Neuronal stem cell (in vitro differentiated cells): ENCODE results near the gene EDEM1.

Experiments used
- DNase-seq: peaks from one replicate; pipeline ENCODE4 v3.0.0-alpha.2; 2013; ENCODE audit warnings: low spot score
- H2AFZ ChIP-seq: one replicate; pipeline ENCODE4 v1.6.1; 2013; ENCODE audit warnings: mild to moderate bottlenecking, low read length, inconsistent platforms
- H2AK5ac ChIP-seq: 2 replicates; pipeline ENCODE4 v1.6.1; 2013; ENCODE audit warnings: low read depth, mild to moderate bottlenecking, inconsistent platforms, low read length, moderate library complexity, mixed read lengths
- H2BK120ac ChIP-seq: 2 replicates; pipeline ENCODE4 v1.6.1; 2013; ENCODE audit warnings: low read depth, mild to moderate bottlenecking, inconsistent platforms, low read length, moderate library complexity, mixed read lengths
- H2BK12ac ChIP-seq: one replicate; pipeline ENCODE4 v1.6.1; 2013; ENCODE audit warnings: low read length, inconsistent platforms
- H2BK15ac ChIP-seq: 2 replicates; pipeline ENCODE4 v1.6.1; 2013; ENCODE audit warnings: mild to moderate bottlenecking, low read length, inconsistent platforms, mixed read lengths
- H2BK5ac ChIP-seq: one replicate; pipeline ENCODE4 v1.6.1; 2013; ENCODE audit warnings: inconsistent platforms, mild to moderate bottlenecking, low read length, moderate library complexity
- H3K14ac ChIP-seq: one replicate; pipeline ENCODE4 v1.6.1; 2013; ENCODE audit warnings: low read length, inconsistent platforms
- H3K18ac ChIP-seq: 2 replicates; pipeline ENCODE4 v1.6.1; 2013; ENCODE audit warnings: low read length, inconsistent platforms
- H3K23ac ChIP-seq: 2 replicates; pipeline ENCODE4 v1.6.1; 2013; ENCODE audit warnings: low read depth, mild to moderate bottlenecking, mixed read lengths, low read length, inconsistent platforms; ENCODE audit not compliant: poor library complexity
- H3K27ac ChIP-seq: replicated peaks from 3 replicates; pipeline ENCODE4 v1.5.1; 2013; ENCODE audit warnings: low read length, inconsistent platforms
- H3K27me3 ChIP-seq, 3 experiments: 2 replicates each; pipeline ENCODE4 v1.6.1; 2013; ENCODE audit warnings: low read length in 3 of 3, mild to moderate bottlenecking in 2 of 3, inconsistent platforms in 1 of 3, low read depth in 1 of 3, mixed read lengths in 1 of 3, moderate library complexity in 1 of 3; ENCODE audit not compliant: control insufficient read depth in 3 of 3, insufficient read depth in 3 of 3
- H3K36me3 ChIP-seq, 2 donors: replicated peaks in 1 of 2; 2 replicates each; pipeline ENCODE4 v1.6.1; 2013; ENCODE audit warnings: low read length in 2 of 2; ENCODE audit not compliant: control insufficient read depth in 2 of 2, insufficient read depth in 2 of 2
- H3K4ac ChIP-seq: 2 replicates; pipeline ENCODE4 v1.6.1; 2013; ENCODE audit warnings: inconsistent platforms, mild to moderate bottlenecking, low read length, moderate library complexity
- H3K4me1 ChIP-seq, 2 donors: 1 replicate in 1 of 2; 2 replicates in 1 of 2; pipeline ENCODE4 v1.6.1; 2013; ENCODE audit warnings: low read length in 2 of 2, low read depth in 1 of 2; ENCODE audit not compliant: control insufficient read depth in 2 of 2, insufficient read depth in 1 of 2
- H3K4me2 ChIP-seq: one replicate; pipeline ENCODE4 v1.6.1; 2013; ENCODE audit warnings: mild to moderate bottlenecking, low read length, inconsistent platforms; ENCODE audit not compliant: insufficient read depth, poor library complexity, severe bottlenecking
- H3K4me3 ChIP-seq, 2 donors: 2 replicates each; pipeline ENCODE4 v1.5.1; 2013; ENCODE audit warnings: low read length in 2 of 2, mild to moderate bottlenecking in 2 of 2, inconsistent platforms in 1 of 2, moderate library complexity in 1 of 2
- H3K79me1 ChIP-seq: one replicate; pipeline ENCODE4 v1.6.1; 2013; ENCODE audit warnings: low read depth, mild to moderate bottlenecking, inconsistent platforms, low read length, moderate library complexity
- H3K9ac ChIP-seq: one replicate; pipeline ENCODE4 v1.6.1; 2013; ENCODE audit warnings: mild to moderate bottlenecking, low read depth, low read length, inconsistent platforms; ENCODE audit not compliant: poor library complexity
- H3K9me3 ChIP-seq, 2 donors: replicated peaks in 1 of 2; 2 replicates each; pipeline versions ENCODE3 to v1.6.1; 2013; ENCODE audit warnings: low read length in 2 of 2, mild to moderate bottlenecking in 2 of 2, inconsistent platforms in 1 of 2, low read depth in 1 of 2, mixed read lengths in 1 of 2, moderate library complexity in 1 of 2; ENCODE audit not compliant: control insufficient read depth in 2 of 2, insufficient read depth in 1 of 2
- H4K8ac ChIP-seq: one replicate; pipeline ENCODE4 v1.6.1; 2013; ENCODE audit warnings: low read depth, mild to moderate bottlenecking, inconsistent platforms, low read length, moderate library complexity
- H4K91ac ChIP-seq: one replicate; pipeline ENCODE4 v1.6.1; 2013; ENCODE audit warnings: low read length, low read depth, mild to moderate bottlenecking, inconsistent platforms; ENCODE audit not compliant: poor library complexity
- WGBS, 2 donors: extraction: QIAGEN DNeasy Blood & Tissue Kit; methylation state at CpG; one replicate each; pipeline ENCODE4 v1.1.7; 2013; ENCODE audit warnings: missing lambda C conversion rate in 2 of 2, mixed read lengths in 1 of 2; ENCODE audit not compliant: insufficient read length in 2 of 2, insufficient replicate concordance in 1 of 2; ENCODE audit errors: extremely low coverage in 2 of 2; 5-methylcytosine and 5-hydroxymethylcytosine counted together

EDEM1 gene

GRCh38 chr3:5155241-5155640 lies 32.3 kb upstream of the EDEM1 start:
- Histone ChIP-seq H3K9me3 (no peaks in the 10 kb centered on the region), H2BK12ac (no peak overlapping the region), H3K9ac (no peak overlapping the region), H2BK15ac (no peak overlapping the region), H2BK120ac (no peak overlapping the region), H3K27ac (no peak overlapping the region), H3K4me1 (peaks cover 0 to 5% of the 10 kb centered on the region in 2 donors), H3K27me3 (no peaks in the 10 kb centered on the region), H4K8ac (no peak overlapping the region), H3K23ac (no peak overlapping the region), H4K91ac (no peak overlapping the region), H3K4me2 (no peak overlapping the region), H3K4ac (no peak overlapping the region), H3K14ac (no peak overlapping the region), H2BK5ac (no peak overlapping the region), H2AK5ac (no peak overlapping the region), H3K18ac (no peak overlapping the region), H2AFZ (no peak overlapping the region), H3K79me1 (peaks cover 2% of the 10 kb centered on the region), H3K36me3 (no peaks in the 10 kb centered on the region), H3K4me3 (no peak overlapping the region)
- no peak for DNase-seq

- H3K4me2 ChIP-seq: no peak overlapping the region
- H3K14ac ChIP-seq: no peak overlapping the region
- no peaks in the 10 kb centered on the region for H3K36me3 ChIP-seq
- no peak overlapping the region for H3K18ac ChIP-seq
- H4K91ac ChIP-seq: no peak overlapping the region
- H3K27ac ChIP-seq: no peak overlapping the region
- no peak for DNase-seq
- H3K27me3 ChIP-seq: no peaks in the 10 kb centered on the region
- H3K23ac ChIP-seq: no peak overlapping the region
- H3K79me1 ChIP-seq: no peaks in the 10 kb centered on the region
- H3K9me3 ChIP-seq: no peaks in the 10 kb centered on the region
- no peak overlapping the region for H2AFZ ChIP-seq
- H3K4ac ChIP-seq: no peak overlapping the region
- no peak overlapping the region for H2BK5ac ChIP-seq
- H2BK12ac ChIP-seq: no peak overlapping the region
- no peak overlapping the region for H3K9ac ChIP-seq
- peaks cover 8 to 17% of the 10 kb centered on the region in 2 donors for H3K4me1 ChIP-seq
- no peak overlapping the region for H4K8ac ChIP-seq
- no CpG with 5 or more reads among the region's 3 CpGs for WGBS, 2 donors
- H2BK120ac ChIP-seq: no peak overlapping the region
- no peak overlapping the region for H2AK5ac ChIP-seq
- H3K4me3 ChIP-seq: no peak overlapping the region
- no peak overlapping the region for H2BK15ac ChIP-seq
These were observed 27.2 kb upstream of the EDEM1 start for GRCh38 chr3:5160321-5160720.

DNA sequence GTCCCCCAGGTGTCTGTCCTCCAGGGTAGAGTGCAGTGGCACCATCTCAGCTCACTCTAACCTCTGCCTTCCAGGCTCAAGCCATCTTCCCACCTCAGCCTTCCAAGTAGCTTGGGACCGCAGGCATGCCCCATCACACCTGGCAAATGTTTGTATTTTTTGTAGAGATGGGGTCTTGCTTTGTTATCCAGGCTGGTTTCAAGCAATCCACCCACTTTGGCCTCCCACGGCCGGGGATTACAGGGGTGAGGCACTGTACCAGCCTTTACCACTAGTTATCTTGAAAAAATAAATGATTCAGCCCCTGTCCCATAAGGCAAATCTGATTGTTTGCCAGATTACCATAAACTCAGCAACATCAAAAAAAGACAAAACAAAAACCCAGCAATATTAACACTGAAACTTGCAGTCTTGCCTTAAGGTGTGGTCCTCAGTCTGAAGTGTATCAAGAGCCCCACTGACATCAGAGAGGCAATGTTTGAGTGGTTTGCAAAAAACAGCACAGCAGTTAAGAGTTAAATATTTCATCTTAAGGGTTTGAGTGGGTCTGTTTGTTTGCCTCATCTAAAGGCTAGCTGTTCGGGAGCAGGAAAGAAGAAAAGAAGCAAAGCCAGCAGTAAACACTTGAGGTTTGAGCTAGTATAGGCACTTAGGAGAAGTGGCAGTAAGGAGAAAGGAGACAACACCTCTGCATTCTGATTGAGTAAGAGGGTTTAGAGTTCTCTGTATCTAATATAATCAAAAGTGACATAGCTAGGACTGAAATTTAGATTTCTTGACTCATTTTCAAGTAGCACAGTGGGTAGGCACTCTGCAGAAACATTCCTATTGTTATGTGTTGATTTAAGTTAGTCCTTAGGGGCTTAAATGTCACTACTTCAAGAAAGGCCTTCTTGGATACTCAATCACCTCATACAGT lies 26.3 kb upstream of the EDEM1 start:
- Histone ChIP-seq H3K27me3 (no peaks in the 10 kb centered on the region), H2BK120ac (no peak overlapping the region), H3K4me3 (no peak overlapping the region), H3K4me1 (peaks cover 8 to 17% of the 10 kb centered on the region in 2 donors), H2BK5ac (no peak overlapping the region), H2BK12ac (no peak overlapping the region), H4K91ac (no peak overlapping the region), H3K4ac (no peak overlapping the region), H2AK5ac (no peak overlapping the region), H3K36me3 (no peaks in the 10 kb centered on the region), H3K9me3 (no peaks in the 10 kb centered on the region), H3K79me1 (no peaks in the 10 kb centered on the region), H3K4me2 (no peak overlapping the region), H3K27ac (no peak overlapping the region), H3K23ac (no peak overlapping the region), H2BK15ac (no peak overlapping the region), H4K8ac (no peak overlapping the region), H3K9ac (no peak overlapping the region), H3K18ac (no peak overlapping the region), H2AFZ (no peak overlapping the region), H3K14ac (no peak overlapping the region)
- WGBS, 2 donors: no CpG with 5 or more reads among the region's 4 CpGs
- no peak for DNase-seq

DNA sequence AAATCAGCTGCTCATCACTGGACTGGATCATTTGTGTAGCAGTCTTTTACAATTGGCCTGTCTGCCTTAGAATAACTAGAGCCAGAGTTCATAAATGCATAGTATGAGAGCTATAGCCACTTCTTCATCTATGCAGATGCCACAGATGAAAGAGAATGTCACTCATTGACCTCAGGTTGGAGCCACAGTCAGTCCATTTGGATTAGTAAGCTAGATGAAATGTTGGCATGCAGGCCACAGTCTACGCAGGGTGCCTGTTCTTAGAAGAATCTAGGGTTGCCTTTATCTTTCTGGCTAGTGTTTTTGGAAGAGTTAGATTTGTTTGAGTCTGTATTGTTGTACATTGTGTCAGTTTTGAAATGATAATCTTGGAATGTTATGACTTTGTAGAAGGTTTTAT lies 25.4 kb upstream of the EDEM1 start:
- Histone ChIP-seq H2BK15ac (no peak overlapping the region), H4K91ac (no peak overlapping the region), H3K4me3 (no peak overlapping the region), H3K9me3 (no peaks in the 10 kb centered on the region), H3K36me3 (no peaks in the 10 kb centered on the region), H3K79me1 (no peaks in the 10 kb centered on the region), H3K18ac (no peak overlapping the region), H3K9ac (no peak overlapping the region), H2BK12ac (no peak overlapping the region), H2AK5ac (no peak overlapping the region), H3K4me1 (peaks cover 8 to 17% of the 10 kb centered on the region in 2 donors), H3K14ac (no peak overlapping the region), H2BK5ac (no peak overlapping the region), H3K4me2 (no peak overlapping the region), H4K8ac (no peak overlapping the region), H3K4ac (no peak overlapping the region), H3K27ac (no peak overlapping the region), H3K23ac (no peak overlapping the region), H3K27me3 (no peaks in the 10 kb centered on the region), H2AFZ (no peak overlapping the region), H2BK120ac (no peak overlapping the region)
- no CpG with 5 or more reads among the region's 1 CpG for WGBS, 2 donors
- DNase-seq: no peak
